SU-DHL-6 (cell line): ENCODE results near the gene VDAC1.

ENCODE experiments used
- H2AFZ ChIP-seq: fragments of 200-600 bp; sonication (generic); 2 replicates; pipeline ENCODE4 v1.6.1; 2014; ENCODE audit warnings: low read depth, mild to moderate bottlenecking, moderate library complexity, mixed read lengths, antibody characterized with exemption, low read length; ENCODE audit not compliant: severe bottlenecking
- H3F3A ChIP-seq: fragments of 200-600 bp; shearing (Covaris generic); 2 replicates; pipeline ENCODE4 v1.6.0; 2016; ENCODE audit warnings: antibody characterized with exemption, mild to moderate bottlenecking; ENCODE audit not compliant: insufficient read depth
- H3K27ac ChIP-seq: fragments of 200-600 bp; sonication (generic); 2 replicates; pipeline ENCODE4 v1.5.1; 2016; ENCODE audit warnings: low read depth, mild to moderate bottlenecking, low read length, moderate library complexity, mixed read lengths
- H3K27me3 ChIP-seq: fragments of 200-600 bp; sonication (generic), shearing (Covaris generic); 2 replicates; pipeline ENCODE4 v1.6.0; 2014; ENCODE audit warnings: mild to moderate bottlenecking, low read length
- H3K36me3 ChIP-seq: fragments of 200-600 bp; sonication (generic); 2 replicates; pipeline ENCODE4 v1.6.1; 2014; ENCODE audit warnings: mild to moderate bottlenecking, low read length, mixed read lengths
- H3K4me2 ChIP-seq: fragments of 300-600, 200-600 bp; shearing (Covaris generic), sonication (generic); 2 replicates; pipeline ENCODE4 v1.6.0; 2014; ENCODE audit warnings: low read length, low read depth, mild to moderate bottlenecking; ENCODE audit not compliant: poor library complexity, severe bottlenecking
- H3K4me3 ChIP-seq: fragments of 200-600 bp; sonication (generic); 2 replicates; pipeline ENCODE4 v1.5.1; 2014; ENCODE audit warnings: antibody characterized with exemption, low read length, mild to moderate bottlenecking, mixed read lengths; ENCODE audit not compliant: insufficient read depth, poor library complexity, severe bottlenecking
- H3K79me2 ChIP-seq: fragments of 200-600 bp; sonication (generic); 2 replicates; pipeline ENCODE4 v1.6.1; 2014; ENCODE audit warnings: mild to moderate bottlenecking, low read length, moderate library complexity; ENCODE audit not compliant: insufficient read depth
- H3K9ac ChIP-seq: fragments of 200-600 bp; sonication (generic); 2 replicates; pipeline ENCODE4 v1.7.0; 2014; ENCODE audit warnings: mild to moderate bottlenecking, low read length
- H3K9me2 ChIP-seq: fragments of 200-600 bp; sonication (generic); replicated peaks from 2 replicates; pipeline ENCODE4 v1.6.1; 2014; ENCODE audit warnings: low read length; ENCODE audit not compliant: insufficient read depth
- H3K9me3 ChIP-seq: fragments of 200-600 bp; sonication (generic); 2 replicates; pipeline ENCODE4 v1.6.1; 2014; ENCODE audit warnings: low read length, mixed read lengths; ENCODE audit not compliant: insufficient read depth
- H4K20me1 ChIP-seq: fragments of 200-600 bp; sonication (generic); 2 replicates; pipeline ENCODE4 v1.6.1; 2014; ENCODE audit warnings: low read depth, mild to moderate bottlenecking, antibody characterized with exemption, low read length, moderate library complexity, mixed read lengths
- EZH2phosphoT487 ChIP-seq: fragments of 200-600 bp; sonication (generic), shearing (Covaris generic); conservative IDR thresholded peaks from 2 replicates; pipeline ENCODE4 v1.6.1; 2018; ENCODE audit warnings: mild to moderate bottlenecking, antibody characterized with exemption, low read length, moderate library complexity, mixed read lengths
- TF ChIP-seq, protein P1 (sequence below): fragments of 200-600 bp; sonication (generic); IDR thresholded peaks from one replicate; pipeline ENCODE4 v1.5.1; 2017; ENCODE audit warnings: antibody characterized with exemption, mild to moderate bottlenecking, low read length, moderate library complexity; ENCODE audit not compliant: insufficient read depth, poor library complexity, severe bottlenecking

Gene VDAC1

GRCh38 chr5:133992429-133993155 is 12.2 kb downstream of the VDAC1 start:
- Histone ChIP-seq H3K27ac (no peak overlapping the region), H3K4me2 (no peak overlapping the region), H3F3A (no peaks in the 10 kb centered on the region), H4K20me1 (peaks cover 26% of the 10 kb centered on the region; the same call in 1 of the 2 replicates), H3K9me2 (no peaks in the 10 kb centered on the region), H3K9me3 (no peaks in the 10 kb centered on the region), H3K9ac (no peak overlapping the region), H2AFZ (no peak overlapping the region), H3K79me2 (peaks cover 79% of the 10 kb centered on the region), H3K36me3 (peaks cover 25% of the 10 kb centered on the region), H3K4me3 (no peak overlapping the region), H3K27me3 (no peaks in the 10 kb centered on the region)
- TF ChIP-seq, protein P1, sequence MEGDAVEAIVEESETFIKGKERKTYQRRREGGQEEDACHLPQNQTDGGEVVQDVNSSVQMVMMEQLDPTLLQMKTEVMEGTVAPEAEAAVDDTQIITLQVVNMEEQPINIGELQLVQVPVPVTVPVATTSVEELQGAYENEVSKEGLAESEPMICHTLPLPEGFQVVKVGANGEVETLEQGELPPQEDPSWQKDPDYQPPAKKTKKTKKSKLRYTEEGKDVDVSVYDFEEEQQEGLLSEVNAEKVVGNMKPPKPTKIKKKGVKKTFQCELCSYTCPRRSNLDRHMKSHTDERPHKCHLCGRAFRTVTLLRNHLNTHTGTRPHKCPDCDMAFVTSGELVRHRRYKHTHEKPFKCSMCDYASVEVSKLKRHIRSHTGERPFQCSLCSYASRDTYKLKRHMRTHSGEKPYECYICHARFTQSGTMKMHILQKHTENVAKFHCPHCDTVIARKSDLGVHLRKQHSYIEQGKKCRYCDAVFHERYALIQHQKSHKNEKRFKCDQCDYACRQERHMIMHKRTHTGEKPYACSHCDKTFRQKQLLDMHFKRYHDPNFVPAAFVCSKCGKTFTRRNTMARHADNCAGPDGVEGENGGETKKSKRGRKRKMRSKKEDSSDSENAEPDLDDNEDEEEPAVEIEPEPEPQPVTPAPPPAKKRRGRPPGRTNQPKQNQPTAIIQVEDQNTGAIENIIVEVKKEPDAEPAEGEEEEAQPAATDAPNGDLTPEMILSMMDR: no peak
- no peak for TF ChIP-seq EZH2phosphoT487

DNA sequence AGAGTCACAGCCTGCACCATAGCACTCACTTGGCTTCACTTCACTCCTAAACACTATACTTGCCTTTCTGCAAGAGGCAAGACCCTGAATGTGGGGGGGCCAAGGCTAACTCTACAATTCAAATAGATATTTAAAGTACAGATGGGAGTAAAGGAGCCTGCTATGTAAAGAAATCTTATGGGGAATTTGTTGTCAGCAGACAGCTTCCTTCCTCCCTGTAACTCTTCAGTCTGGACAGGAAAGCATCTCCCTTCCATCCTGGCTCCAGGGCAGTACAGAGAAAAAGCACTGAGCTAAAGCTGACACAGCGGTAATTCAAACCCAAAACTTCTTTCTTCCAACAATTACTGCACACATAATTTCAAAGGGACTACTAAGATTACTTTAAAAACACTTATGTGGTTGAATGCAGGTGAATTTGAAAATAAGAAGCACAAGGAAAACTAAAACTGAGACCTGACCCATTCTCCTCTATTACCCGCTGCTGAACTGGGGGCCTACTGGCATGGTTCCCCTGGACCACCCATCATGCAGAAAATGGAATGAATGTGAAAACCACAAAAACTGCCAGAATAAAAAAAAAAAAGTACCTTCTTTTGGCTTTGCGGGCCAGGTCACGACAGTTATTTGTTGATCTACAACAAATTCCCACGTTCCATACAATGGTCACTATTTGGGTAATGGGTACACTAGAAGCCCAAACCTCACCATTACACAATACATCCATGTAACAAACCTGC is 13.4 kb downstream of the VDAC1 start:
- Histone ChIP-seq H3K9me2 (no peaks in the 10 kb centered on the region), H3K4me3 (no peak overlapping the region), H3K9ac (no peak overlapping the region), H3K27me3 (no peaks in the 10 kb centered on the region), H3K27ac (no peak overlapping the region), H2AFZ (no peak overlapping the region), H3K9me3 (no peaks in the 10 kb centered on the region), H3K36me3 (peaks cover 28% of the 10 kb centered on the region), H3F3A (no peaks in the 10 kb centered on the region), H4K20me1 (peaks cover 17% of the 10 kb centered on the region; the same call in 1 of the 2 replicates), H3K79me2 (peaks cover 70% of the 10 kb centered on the region), H3K4me2 (no peak overlapping the region)
- TF ChIP-seq, protein P1: no peak
- no peak for TF ChIP-seq EZH2phosphoT487

GRCh38 chr5:133990396-133990795 is 14.4 kb downstream of the VDAC1 start:
- H3K79me2 ChIP-seq: peaks cover 67% of the 10 kb centered on the region
- H3K4me2 ChIP-seq: no peak overlapping the region
- TF ChIP-seq, protein P1: no peak
- no peak for TF ChIP-seq EZH2phosphoT487
- H3K9me2 ChIP-seq: no peaks in the 10 kb centered on the region
- H3K27me3 ChIP-seq: no peaks in the 10 kb centered on the region
- no peak overlapping the region for H3K27ac ChIP-seq
- H3K36me3 ChIP-seq: peaks cover 28% of the 10 kb centered on the region
- H3K4me3 ChIP-seq: no peak overlapping the region
- H3K9ac ChIP-seq: no peak overlapping the region
- no peak overlapping the region for H2AFZ ChIP-seq
- no peaks in the 10 kb centered on the region for H3F3A ChIP-seq
- no peaks in the 10 kb centered on the region for H3K9me3 ChIP-seq
- H4K20me1 ChIP-seq: peaks cover 8% of the 10 kb centered on the region; the same call in 1 of the 2 replicates
